ENCODE measurements around the gene NFATC2. TPM values are rescaled to one million over a fixed set of nuclear protein-coding genes. Genes with fewer than 3 reads are reported as not detected.

Gene NFATC2
- total RNA-seq, 1 donor from 2014 or later = 46.0 TPM

DNA sequence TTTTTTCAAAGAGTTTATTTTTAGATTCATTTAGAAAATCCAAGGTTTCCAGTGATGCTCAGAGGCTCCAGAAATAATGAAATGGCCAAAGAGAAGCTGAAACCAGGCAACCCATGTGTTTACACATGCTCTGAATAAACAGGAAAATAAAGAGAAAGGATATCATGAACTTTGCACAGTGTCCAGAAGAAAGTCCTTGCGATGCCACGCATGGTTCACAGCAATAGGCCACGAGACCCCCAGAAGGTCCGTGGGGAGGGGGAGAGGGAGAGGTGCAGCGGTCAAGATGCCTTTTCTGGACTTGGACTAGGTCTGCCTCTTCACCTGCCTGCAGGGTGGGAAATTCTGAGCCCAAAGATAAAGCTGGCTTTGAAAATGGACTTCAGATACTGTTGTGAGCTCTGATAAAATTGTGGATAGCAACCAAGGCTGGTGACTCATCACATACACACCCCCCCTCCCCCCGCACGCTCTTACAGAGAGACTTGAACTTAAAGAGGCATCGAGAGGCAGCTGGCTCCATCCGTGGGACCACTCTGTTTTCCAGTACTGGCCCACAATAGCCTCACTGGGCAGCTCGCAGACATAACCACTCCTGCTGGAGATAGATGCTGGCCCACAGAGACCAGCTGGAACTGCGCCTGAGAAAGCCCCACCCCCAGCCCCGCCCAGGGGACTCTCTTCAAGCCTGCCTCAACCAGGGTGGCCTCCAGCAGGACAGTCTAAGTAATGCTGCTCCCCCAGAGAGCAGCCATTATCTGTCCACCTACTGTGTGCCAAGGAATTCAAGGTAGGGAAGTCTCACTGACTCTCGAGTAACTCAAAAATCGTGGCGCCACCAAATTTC lies 21.2 kb upstream of the NFATC2 start:
- TF ChIP-seq, protein P1, sequence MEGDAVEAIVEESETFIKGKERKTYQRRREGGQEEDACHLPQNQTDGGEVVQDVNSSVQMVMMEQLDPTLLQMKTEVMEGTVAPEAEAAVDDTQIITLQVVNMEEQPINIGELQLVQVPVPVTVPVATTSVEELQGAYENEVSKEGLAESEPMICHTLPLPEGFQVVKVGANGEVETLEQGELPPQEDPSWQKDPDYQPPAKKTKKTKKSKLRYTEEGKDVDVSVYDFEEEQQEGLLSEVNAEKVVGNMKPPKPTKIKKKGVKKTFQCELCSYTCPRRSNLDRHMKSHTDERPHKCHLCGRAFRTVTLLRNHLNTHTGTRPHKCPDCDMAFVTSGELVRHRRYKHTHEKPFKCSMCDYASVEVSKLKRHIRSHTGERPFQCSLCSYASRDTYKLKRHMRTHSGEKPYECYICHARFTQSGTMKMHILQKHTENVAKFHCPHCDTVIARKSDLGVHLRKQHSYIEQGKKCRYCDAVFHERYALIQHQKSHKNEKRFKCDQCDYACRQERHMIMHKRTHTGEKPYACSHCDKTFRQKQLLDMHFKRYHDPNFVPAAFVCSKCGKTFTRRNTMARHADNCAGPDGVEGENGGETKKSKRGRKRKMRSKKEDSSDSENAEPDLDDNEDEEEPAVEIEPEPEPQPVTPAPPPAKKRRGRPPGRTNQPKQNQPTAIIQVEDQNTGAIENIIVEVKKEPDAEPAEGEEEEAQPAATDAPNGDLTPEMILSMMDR (IDR thresholded peaks at IDR 0.05) = no peak
- H3K27ac Mint-ChIP-seq = peak overlapping the region; percentile 12
- peak overlapping the region; percentile 7 for H3K4me3 Mint-ChIP-seq
- no peak for DNase-seq
- intact Hi-C loops (cut with micrococcal nuclease) = loop anchor here (2.0 kb wide), 1 partner anchor 21 kb away; the partner anchor contains the start of gene NFATC2
- H3K4me1 Mint-ChIP-seq = peaks cover 26% of the 10 kb centered on the region
- ATAC-seq (ENCODE audit: low read depth) = peak; percentile 56
- peaks cover 7% of the 10 kb centered on the region for H3K9me3 Mint-ChIP-seq
- ChIA-PET POLR2A (no interaction called here), CTCF (interaction anchor here (1.3 to 2.4 kb wide), 3 partner anchors 31 to 576 kb away, joined by 4 to 12 read pairs (median 5); no protein-coding TSS in a partner anchor)
- no peaks in the 10 kb centered on the region for H3K36me3 Mint-ChIP-seq (ENCODE audit: low read depth)
- peaks cover 61% of the 10 kb centered on the region for H3K27me3 Mint-ChIP-seq

DNA sequence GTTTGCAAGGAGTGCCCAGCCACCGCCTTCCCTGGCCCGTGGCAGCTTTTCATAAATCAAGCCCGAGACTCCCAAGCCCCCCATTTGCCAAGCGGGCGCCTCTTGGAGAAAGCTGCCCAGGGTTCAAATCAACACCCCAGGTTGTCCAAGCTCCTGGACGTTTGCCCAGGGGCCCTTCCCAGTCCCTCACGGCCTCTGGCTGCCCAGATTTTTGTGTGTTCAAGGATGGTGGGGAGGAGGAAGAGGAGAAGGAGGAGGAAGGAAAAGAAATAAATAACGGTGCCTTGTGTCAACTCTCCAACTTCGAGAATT lies 20.6 kb upstream of the NFATC2 start:
- POLR2A ChIA-PET = no interaction called here
- peak overlapping the region; percentile 67 for H3K4me3 Mint-ChIP-seq
- intact Hi-C loops (cut with micrococcal nuclease) = loop anchor here (2.0 kb wide), 1 partner anchor 20 kb away; the partner anchor contains the start of gene NFATC2

DNA sequence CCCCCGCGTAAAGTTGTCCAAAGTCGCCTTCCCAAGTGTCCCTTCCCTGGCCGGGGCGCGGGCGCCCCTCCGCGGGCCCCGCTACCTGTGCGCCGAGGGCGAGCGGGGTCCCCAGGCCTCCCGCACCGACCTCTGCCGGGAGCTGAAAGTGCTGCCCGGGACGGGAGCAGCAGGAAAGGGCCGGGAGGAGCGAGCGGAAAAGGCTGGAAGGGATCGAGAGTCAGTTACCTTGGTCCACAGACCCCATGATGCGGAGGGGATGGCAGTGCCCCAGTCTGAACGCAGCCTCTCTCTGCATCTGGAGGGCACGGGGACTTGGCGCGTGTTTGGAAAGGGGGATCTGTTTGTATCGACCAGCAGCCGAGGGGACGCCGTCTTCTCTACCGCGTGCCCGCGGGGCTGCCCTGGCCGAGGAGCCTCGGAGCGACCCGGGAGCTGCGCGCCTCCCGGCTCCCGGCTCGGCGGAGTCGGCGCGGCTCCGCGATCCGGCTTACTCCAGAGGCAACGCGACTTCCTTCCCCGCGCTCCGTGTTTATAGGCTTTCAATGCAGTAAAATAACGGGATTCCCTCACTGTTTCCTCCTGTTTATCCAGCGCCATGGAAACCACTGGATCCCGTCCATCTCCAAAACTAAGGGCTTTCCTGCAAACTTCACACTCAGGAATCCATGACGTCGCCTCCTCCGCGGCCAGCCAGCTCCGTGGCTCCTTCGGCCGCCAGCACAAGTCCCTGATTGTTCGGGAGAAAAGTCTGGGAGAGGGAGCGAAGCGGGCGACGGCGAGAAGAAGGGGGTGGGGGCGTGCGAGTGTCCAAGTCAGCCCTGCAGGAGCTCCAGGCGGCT lies 20.0 kb upstream of the NFATC2 start:
- ChIA-PET CTCF (interaction anchor here (1.2 to 2.4 kb wide), 4 partner anchors 32 to 575 kb away, joined by 3 to 12 read pairs (median 4); no protein-coding TSS in a partner anchor), POLR2A (interaction anchor here (0.6 to 0.7 kb wide), 2 partner anchors 21 to 139 kb away, joined by 5 read pairs; no protein-coding TSS in a partner anchor)
- Mint-ChIP-seq H3K36me3 (ENCODE audit: low read depth) (no peaks in the 10 kb centered on the region), H3K27ac (no peak overlapping the region), H3K27me3 (peaks cover 56% of the 10 kb centered on the region), H3K9me3 (no peaks in the 10 kb centered on the region), H3K4me3 (peak overlapping the region; percentile 67), H3K4me1 (peaks cover 26% of the 10 kb centered on the region)
- intact Hi-C loops (cut with micrococcal nuclease) = loop anchor here (2.0 kb wide), 1 partner anchor 20 kb away; the partner anchor contains the start of gene NFATC2
- DNase-seq (peak; percentile 28), ATAC-seq (ENCODE audit: low read depth) (peak; percentile 25)
- TF ChIP-seq, protein P1 (IDR thresholded peaks at IDR 0.05) = no peak

More for the DNA sequence above, 20.6 kb upstream of the NFATC2 start:
- CTCF ChIA-PET = interaction anchor here (1.3 to 2.4 kb wide), 3 partner anchors 32 to 575 kb away, joined by 4 to 12 read pairs (median 5); no protein-coding TSS in a partner anchor
- TF ChIP-seq, protein P1 (IDR thresholded peaks at IDR 0.05) = no peak
- H3K27me3 Mint-ChIP-seq = peaks cover 57% of the 10 kb centered on the region
- H3K36me3 Mint-ChIP-seq (ENCODE audit: low read depth) = no peaks in the 10 kb centered on the region
- peaks cover 26% of the 10 kb centered on the region for H3K4me1 Mint-ChIP-seq
- no peak overlapping the region for H3K27ac Mint-ChIP-seq
- DNase-seq (no peak), ATAC-seq (ENCODE audit: low read depth) (no peak)
- peaks cover 4% of the 10 kb centered on the region for H3K9me3 Mint-ChIP-seq

- H3K9me3 Mint-ChIP-seq = no peaks in the 10 kb centered on the region
- no peak overlapping the region for H3K27ac Mint-ChIP-seq
- intact Hi-C loops (cut with micrococcal nuclease) = loop anchor here (2.0 kb wide), 1 partner anchor 19 kb away; the partner anchor contains the start of gene NFATC2
- ATAC-seq (ENCODE audit: low read depth) (no peak), DNase-seq (no peak)
- POLR2A ChIA-PET = interaction anchor here (0.7 kb wide), 1 partner anchor 20 kb away, joined by 5 read pairs; no protein-coding TSS in a partner anchor
- TF ChIP-seq, protein P1 (IDR thresholded peaks at IDR 0.05) = no peak
- no peaks in the 10 kb centered on the region for H3K36me3 Mint-ChIP-seq (ENCODE audit: low read depth)
- H3K4me1 Mint-ChIP-seq = peaks cover 26% of the 10 kb centered on the region
- H3K4me3 Mint-ChIP-seq = peak overlapping the region; percentile 60
- H3K27me3 Mint-ChIP-seq = peaks cover 60% of the 10 kb centered on the region
- CTCF ChIA-PET = interaction anchor here (1.2 to 2.4 kb wide), 3 partner anchors 33 to 181 kb away, joined by 3 to 12 read pairs (median 4); no protein-coding TSS in a partner anchor
Measured at GRCh38 chr20:51562027-51562331, 19.5 kb upstream of the NFATC2 start.
